Gastrocnemius medialis (tissue), 4 donors: ENCODE data around the gene CD274.

ENCODE experiments used
- POLR2A ChIP-seq, 2 donors: fragments of 450-650 bp; IDR thresholded peaks; one replicate each; pipeline ENCODE4 v1.6.1; 2017; ENCODE audit warnings: antibody characterized with exemption in 2 of 2, mild to moderate bottlenecking in 2 of 2, moderate library complexity in 2 of 2
- TF ChIP-seq, protein P1 (sequence below), 5 experiments: fragments of 450-650 bp in 3 of 5; fragments of 200-600 bp in 2 of 5; sonication (generic) in 2 of 5; IDR thresholded peaks in 4 of 5; conservative IDR thresholded peaks in 1 of 5; 1 replicate in 4 of 5; 2 replicates in 1 of 5; pipeline ENCODE4 v1.5.1; 2016 to 2019; ENCODE audit warnings: antibody characterized with exemption in 5 of 5, mild to moderate bottlenecking in 3 of 5, moderate library complexity in 3 of 5

DNA sequence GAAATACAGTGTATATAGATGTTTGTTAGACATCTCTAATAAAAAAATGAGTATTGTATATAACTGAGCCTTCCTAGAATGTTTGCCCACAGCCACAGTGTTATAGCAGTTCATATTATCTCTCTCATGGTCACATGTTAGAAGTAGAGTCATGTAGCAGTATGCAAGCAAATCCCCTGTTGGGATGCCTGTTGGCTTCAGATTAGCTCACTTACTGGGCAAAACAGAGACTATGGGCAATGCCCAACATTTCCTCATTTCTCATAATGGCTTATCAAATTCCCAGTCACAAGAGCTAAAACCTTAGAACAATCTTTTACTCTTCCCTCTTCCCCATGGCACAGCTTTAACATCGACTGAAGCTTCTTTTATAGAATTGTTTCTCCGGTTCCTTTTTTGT lies 33.0 kb downstream of the CD274 start:
- TF ChIP-seq, protein P1, sequence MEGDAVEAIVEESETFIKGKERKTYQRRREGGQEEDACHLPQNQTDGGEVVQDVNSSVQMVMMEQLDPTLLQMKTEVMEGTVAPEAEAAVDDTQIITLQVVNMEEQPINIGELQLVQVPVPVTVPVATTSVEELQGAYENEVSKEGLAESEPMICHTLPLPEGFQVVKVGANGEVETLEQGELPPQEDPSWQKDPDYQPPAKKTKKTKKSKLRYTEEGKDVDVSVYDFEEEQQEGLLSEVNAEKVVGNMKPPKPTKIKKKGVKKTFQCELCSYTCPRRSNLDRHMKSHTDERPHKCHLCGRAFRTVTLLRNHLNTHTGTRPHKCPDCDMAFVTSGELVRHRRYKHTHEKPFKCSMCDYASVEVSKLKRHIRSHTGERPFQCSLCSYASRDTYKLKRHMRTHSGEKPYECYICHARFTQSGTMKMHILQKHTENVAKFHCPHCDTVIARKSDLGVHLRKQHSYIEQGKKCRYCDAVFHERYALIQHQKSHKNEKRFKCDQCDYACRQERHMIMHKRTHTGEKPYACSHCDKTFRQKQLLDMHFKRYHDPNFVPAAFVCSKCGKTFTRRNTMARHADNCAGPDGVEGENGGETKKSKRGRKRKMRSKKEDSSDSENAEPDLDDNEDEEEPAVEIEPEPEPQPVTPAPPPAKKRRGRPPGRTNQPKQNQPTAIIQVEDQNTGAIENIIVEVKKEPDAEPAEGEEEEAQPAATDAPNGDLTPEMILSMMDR (IDR thresholded peaks at IDR 0.05 in 4 of 5, conservative IDR thresholded peaks at IDR 0.05 in 1 of 5) = no peak
- TF ChIP-seq POLR2A (IDR thresholded peaks at IDR 0.05) = no peak
